Amniotic epithelial cell (primary cell): ENCODE data around the gene MTMR3.
"Not testable (repeated sequence)": the region's sequence is repeated elsewhere in the genome, so short reads cannot be mapped to it uniquely, and the experiment has no call there.

Source experiments
- DNase-seq: peaks from one replicate; pipeline ENCODE4 v3.0.0-alpha.2; 2010; ENCODE audit warnings: low read depth

MTMR3 gene

GRCh38 chr22:29883045-29883774 lies at the start of gene MTMR3:
TSS of gene MTMR3 (plus strand) at chr22:29883174. CDS start at chr22:29971060, 87,886 bp downstream.
- peak; percentile 82 for DNase-seq

GRCh38 chr22:29833392-29833965 lies 49.5 kb upstream of the MTMR3 start:
- no peak for DNase-seq

GRCh38 chr22:29834046-29834445 lies 48.9 kb upstream of the MTMR3 start:
- DNase-seq = no peak

- DNase-seq = not testable (repeated sequence)
These were observed 46.1 kb upstream of the MTMR3 start for GRCh38 chr22:29836791-29837370.

- DNase-seq = peak; percentile 96
These were observed 45.0 kb upstream of the MTMR3 start, which contains the start of gene ASCC2 for GRCh38 chr22:29837741-29838598. TSS of gene ASCC2 (minus strand) at chr22:29838274. CDS start at chr22:29832325, 5,949 bp downstream.

GRCh38 chr22:29838599-29838956 lies 44.4 kb upstream of the MTMR3 start:
- DNase-seq = no peak

- DNase-seq = no peak
These were observed 43.9 kb upstream of the MTMR3 start for GRCh38 chr22:29839039-29839438.

- peak; percentile 46 for DNase-seq
These were observed 42.5 kb upstream of the MTMR3 start for GRCh38 chr22:29840498-29840897.

GRCh38 chr22:29842172-29842571 lies 40.8 kb upstream of the MTMR3 start:
- no peak for DNase-seq

GRCh38 chr22:29842740-29843139 lies 40.2 kb upstream of the MTMR3 start:
- peak; percentile 86 for DNase-seq

- DNase-seq = no peak
These were observed 36.7 kb upstream of the MTMR3 start for GRCh38 chr22:29846290-29846689.

- DNase-seq = no peak
These were observed 34.9 kb upstream of the MTMR3 start for GRCh38 chr22:29848111-29848510.

- no peak for DNase-seq
These were observed 28.5 kb upstream of the MTMR3 start for GRCh38 chr22:29854432-29854831.

- no peak for DNase-seq
These were observed 27.3 kb upstream of the MTMR3 start for GRCh38 chr22:29855611-29856181.

- no peak for DNase-seq
These were observed 26.5 kb upstream of the MTMR3 start for GRCh38 chr22:29856496-29856895.

- DNase-seq = not testable (repeated sequence)
These were observed 23.9 kb upstream of the MTMR3 start for GRCh38 chr22:29859030-29859429.

GRCh38 chr22:29860006-29860766 lies 22.8 kb upstream of the MTMR3 start:
- no peak for DNase-seq

- DNase-seq = no peak
These were observed 21.2 kb upstream of the MTMR3 start for GRCh38 chr22:29861672-29862297.

GRCh38 chr22:29865572-29865971 lies 17.4 kb upstream of the MTMR3 start:
- DNase-seq = not testable (repeated sequence)

GRCh38 chr22:29867260-29867659 lies 15.7 kb upstream of the MTMR3 start:
- DNase-seq = no peak

- no peak for DNase-seq
These were observed 15.1 kb upstream of the MTMR3 start for GRCh38 chr22:29867851-29868250.
